Loucy (cell line): ENCODE results near the gene H6PD.

ENCODE experiments used
- H2AFZ ChIP-seq: fragments of 200-600 bp; sonication (generic); 2 replicates; pipeline ENCODE4 v1.6.0; 2016; ENCODE audit warnings: antibody characterized with exemption, mild to moderate bottlenecking, low read length, moderate library complexity
- H3F3A ChIP-seq: fragments of 200-600 bp; 2 replicates; pipeline ENCODE4 v1.6.0; 2016; ENCODE audit warnings: antibody characterized with exemption, low read depth, mild to moderate bottlenecking
- H3K27me3 ChIP-seq: fragments of 200-600 bp; sonication (generic); 2 replicates; pipeline ENCODE4 v1.6.1; 2014; ENCODE audit warnings: low read length, mild to moderate bottlenecking; ENCODE audit not compliant: insufficient read depth, poor library complexity, severe bottlenecking
- H3K36me3 ChIP-seq: fragments of 200-600 bp; sonication (generic); 2 replicates; pipeline ENCODE4 v1.6.1; 2016; ENCODE audit warnings: low read length; ENCODE audit not compliant: insufficient read depth
- H3K4me1 ChIP-seq: fragments of 200-600 bp; sonication (generic); 2 replicates; pipeline ENCODE4 v1.5.1; 2014; ENCODE audit warnings: low read length, mild to moderate bottlenecking; ENCODE audit not compliant: insufficient read depth, poor library complexity, severe bottlenecking
- H3K4me2 ChIP-seq: fragments of 200-600 bp; sonication (generic); 2 replicates; pipeline ENCODE4 v1.6.0; 2014; ENCODE audit warnings: antibody characterized with exemption, low read length, low read depth, mild to moderate bottlenecking; ENCODE audit not compliant: poor library complexity, severe bottlenecking
- H3K4me3 ChIP-seq: fragments of 200-600 bp; sonication (generic); 2 replicates; pipeline ENCODE4 v1.5.1; 2014; ENCODE audit warnings: low read length, mild to moderate bottlenecking, mixed read lengths; ENCODE audit not compliant: poor library complexity, severe bottlenecking
- H3K79me2 ChIP-seq: fragments of 200-600 bp; sonication (generic); 2 replicates; pipeline ENCODE4 v1.6.1; 2014; ENCODE audit warnings: low read length; ENCODE audit not compliant: insufficient read depth
- H3K9ac ChIP-seq: fragments of 200-600 bp; sonication (generic); 2 replicates; pipeline ENCODE4 v1.6.0; 2014; ENCODE audit warnings: mild to moderate bottlenecking, low read depth, low read length, moderate library complexity; ENCODE audit not compliant: poor library complexity, severe bottlenecking
- H3K9me2 ChIP-seq: fragments of 200-600 bp; sonication (generic); replicated peaks from 2 replicates; pipeline ENCODE4 v1.6.1; 2016; ENCODE audit warnings: low read depth, low read length, mixed read lengths
- H3K9me3 ChIP-seq: fragments of 200-600 bp; sonication (generic); 2 replicates; pipeline ENCODE4 v1.6.1; 2014; ENCODE audit warnings: mild to moderate bottlenecking, antibody characterized with exemption, low read length, low read depth; ENCODE audit not compliant: insufficient read depth
- H4K20me1 ChIP-seq: fragments of 200-600 bp; sonication (generic); 2 replicates; pipeline ENCODE4 v1.6.0; 2014; ENCODE audit warnings: antibody characterized with exemption, low read length, mild to moderate bottlenecking; ENCODE audit not compliant: insufficient read depth, poor library complexity, severe bottlenecking
- EZH2phosphoT487 ChIP-seq: fragments of 200-600 bp; IDR thresholded peaks from 2 replicates; pipeline ENCODE4 v1.6.1; 2018; ENCODE audit warnings: antibody characterized with exemption, mild to moderate bottlenecking, moderate library complexity, borderline replicate concordance
- TF ChIP-seq, protein P1 (sequence below): fragments of 200-600 bp; sonication (generic); conservative IDR thresholded peaks from 2 replicates; pipeline ENCODE4 v1.5.1; 2014; ENCODE audit warnings: mild to moderate bottlenecking, antibody characterized with exemption, low read length

H6PD gene

DNA sequence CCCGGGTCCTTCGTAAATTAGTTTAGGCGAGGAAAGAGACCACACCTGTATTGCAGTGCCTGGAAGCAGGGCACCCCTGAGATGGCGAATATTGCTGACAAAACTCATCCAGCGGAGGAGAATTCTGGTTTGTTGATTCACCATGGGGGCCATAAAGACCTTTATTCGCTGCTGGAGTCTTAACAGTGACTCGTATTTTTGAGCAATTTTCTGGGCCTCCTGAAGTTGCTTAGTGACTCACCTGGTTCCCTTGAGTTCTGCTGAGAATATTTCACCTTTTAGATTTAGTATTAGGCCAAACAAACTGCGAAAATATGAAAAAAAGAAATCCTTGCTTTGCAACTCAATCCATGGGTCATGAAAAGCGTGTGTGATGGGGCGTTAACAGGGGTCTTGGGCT lies 20.6 kb upstream of the H6PD start:
- no peaks in the 10 kb centered on the region for H3K27me3 ChIP-seq
- H3K79me2 ChIP-seq = no peaks in the 10 kb centered on the region
- no peak overlapping the region for H3K4me2 ChIP-seq
- H3K4me1 ChIP-seq = no peaks in the 10 kb centered on the region
- no peak for TF ChIP-seq EZH2phosphoT487
- TF ChIP-seq, protein P1, sequence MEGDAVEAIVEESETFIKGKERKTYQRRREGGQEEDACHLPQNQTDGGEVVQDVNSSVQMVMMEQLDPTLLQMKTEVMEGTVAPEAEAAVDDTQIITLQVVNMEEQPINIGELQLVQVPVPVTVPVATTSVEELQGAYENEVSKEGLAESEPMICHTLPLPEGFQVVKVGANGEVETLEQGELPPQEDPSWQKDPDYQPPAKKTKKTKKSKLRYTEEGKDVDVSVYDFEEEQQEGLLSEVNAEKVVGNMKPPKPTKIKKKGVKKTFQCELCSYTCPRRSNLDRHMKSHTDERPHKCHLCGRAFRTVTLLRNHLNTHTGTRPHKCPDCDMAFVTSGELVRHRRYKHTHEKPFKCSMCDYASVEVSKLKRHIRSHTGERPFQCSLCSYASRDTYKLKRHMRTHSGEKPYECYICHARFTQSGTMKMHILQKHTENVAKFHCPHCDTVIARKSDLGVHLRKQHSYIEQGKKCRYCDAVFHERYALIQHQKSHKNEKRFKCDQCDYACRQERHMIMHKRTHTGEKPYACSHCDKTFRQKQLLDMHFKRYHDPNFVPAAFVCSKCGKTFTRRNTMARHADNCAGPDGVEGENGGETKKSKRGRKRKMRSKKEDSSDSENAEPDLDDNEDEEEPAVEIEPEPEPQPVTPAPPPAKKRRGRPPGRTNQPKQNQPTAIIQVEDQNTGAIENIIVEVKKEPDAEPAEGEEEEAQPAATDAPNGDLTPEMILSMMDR = no peak
- no peaks in the 10 kb centered on the region for H3K9me2 ChIP-seq
- no peak overlapping the region for H3K4me3 ChIP-seq
- H3K9ac ChIP-seq = no peak overlapping the region
- no peaks in the 10 kb centered on the region for H3K9me3 ChIP-seq
- H4K20me1 ChIP-seq = no peaks in the 10 kb centered on the region
- no peak overlapping the region for H2AFZ ChIP-seq
- no peaks in the 10 kb centered on the region for H3K36me3 ChIP-seq
- H3F3A ChIP-seq = no peaks in the 10 kb centered on the region

DNA sequence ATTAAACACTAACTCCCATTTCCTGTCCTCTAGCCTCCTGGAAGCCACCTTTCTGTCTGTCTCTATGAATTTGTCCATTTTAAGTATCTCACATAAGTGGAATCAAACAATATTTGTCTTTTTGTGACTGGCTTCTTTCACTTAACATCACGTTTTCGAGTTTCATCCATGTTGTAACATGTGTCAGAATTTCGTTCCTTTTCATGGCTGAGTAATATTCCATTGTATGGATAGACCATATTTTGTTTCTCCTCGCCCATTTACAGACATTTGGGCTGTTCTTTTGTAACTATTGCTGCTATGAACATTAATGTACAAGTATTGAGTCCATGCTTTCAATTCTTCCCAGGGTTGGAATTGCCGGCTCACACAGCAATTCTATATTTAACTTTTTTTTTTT lies 15.7 kb upstream of the H6PD start:
- H3K4me2 ChIP-seq = no peak overlapping the region
- H3K4me3 ChIP-seq = no peak overlapping the region
- H3K27me3 ChIP-seq = no peaks in the 10 kb centered on the region
- no peaks in the 10 kb centered on the region for H3K36me3 ChIP-seq
- H2AFZ ChIP-seq = no peak overlapping the region
- no peaks in the 10 kb centered on the region for H3K9me3 ChIP-seq
- H3K79me2 ChIP-seq = no peaks in the 10 kb centered on the region
- TF ChIP-seq, protein P1 = no peak
- no peak for TF ChIP-seq EZH2phosphoT487
- H3K9me2 ChIP-seq = no peaks in the 10 kb centered on the region
- no peaks in the 10 kb centered on the region for H3F3A ChIP-seq
- no peaks in the 10 kb centered on the region for H3K4me1 ChIP-seq
- H4K20me1 ChIP-seq = no peaks in the 10 kb centered on the region
- no peak overlapping the region for H3K9ac ChIP-seq

DNA sequence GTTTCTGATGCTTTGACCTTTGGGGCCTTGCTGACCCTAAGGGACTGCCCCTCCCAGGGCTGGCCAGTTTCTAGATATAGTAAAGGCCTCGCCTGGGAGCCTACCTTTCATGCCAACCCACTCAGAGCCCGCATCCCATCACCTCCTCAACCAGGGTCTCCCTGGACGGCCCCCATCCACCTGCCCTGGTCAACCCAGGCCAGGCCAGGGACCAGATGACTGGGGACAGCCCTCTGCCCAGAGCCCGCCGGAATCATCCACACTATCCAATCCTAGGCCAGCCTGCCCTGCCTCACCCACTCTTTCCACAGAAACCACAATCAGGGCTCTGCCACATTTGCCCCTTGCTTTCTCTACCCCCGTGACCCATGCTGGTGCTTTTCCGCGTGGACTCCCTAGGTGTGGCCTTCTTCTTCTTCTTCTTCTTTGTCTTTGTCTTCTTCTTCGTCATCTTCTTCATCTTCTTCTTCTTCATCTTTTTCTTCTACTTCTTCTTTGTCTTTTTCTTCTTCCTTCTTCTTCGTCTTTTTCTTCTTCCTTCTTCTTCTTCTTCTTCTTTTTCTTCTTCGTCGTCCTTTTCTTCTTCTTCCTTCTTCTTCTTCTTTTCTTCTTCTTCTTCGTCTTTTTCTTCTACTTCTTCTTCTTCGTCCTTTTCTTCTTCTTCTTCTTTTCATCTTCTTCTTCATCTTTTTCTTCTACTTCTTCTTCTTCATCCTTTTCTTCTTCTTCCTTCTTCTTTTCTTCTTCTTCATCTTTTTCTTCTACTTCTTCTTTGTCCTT lies 11.5 kb upstream of the H6PD start:
- Histone ChIP-seq H2AFZ (no peak overlapping the region), H3F3A (no peaks in the 10 kb centered on the region), H3K9me2 (no peaks in the 10 kb centered on the region), H3K9ac (no peak overlapping the region), H3K79me2 (no peaks in the 10 kb centered on the region), H3K4me3 (no peak overlapping the region), H3K4me1 (no peaks in the 10 kb centered on the region), H3K4me2 (no peak overlapping the region), H3K36me3 (no peaks in the 10 kb centered on the region), H4K20me1 (no peaks in the 10 kb centered on the region), H3K27me3 (no peaks in the 10 kb centered on the region), H3K9me3 (no peaks in the 10 kb centered on the region)
- no peak for TF ChIP-seq EZH2phosphoT487
